ENCODE results near the gene UNC5B. TPM values are rescaled to one million over a fixed set of nuclear protein-coding genes. Genes with fewer than 3 reads are reported as not detected.

Gene UNC5B
- total and polyA plus RNA-seq, 2 experiments from 2014 or later = 12.7 to 15.5 TPM

DNA sequence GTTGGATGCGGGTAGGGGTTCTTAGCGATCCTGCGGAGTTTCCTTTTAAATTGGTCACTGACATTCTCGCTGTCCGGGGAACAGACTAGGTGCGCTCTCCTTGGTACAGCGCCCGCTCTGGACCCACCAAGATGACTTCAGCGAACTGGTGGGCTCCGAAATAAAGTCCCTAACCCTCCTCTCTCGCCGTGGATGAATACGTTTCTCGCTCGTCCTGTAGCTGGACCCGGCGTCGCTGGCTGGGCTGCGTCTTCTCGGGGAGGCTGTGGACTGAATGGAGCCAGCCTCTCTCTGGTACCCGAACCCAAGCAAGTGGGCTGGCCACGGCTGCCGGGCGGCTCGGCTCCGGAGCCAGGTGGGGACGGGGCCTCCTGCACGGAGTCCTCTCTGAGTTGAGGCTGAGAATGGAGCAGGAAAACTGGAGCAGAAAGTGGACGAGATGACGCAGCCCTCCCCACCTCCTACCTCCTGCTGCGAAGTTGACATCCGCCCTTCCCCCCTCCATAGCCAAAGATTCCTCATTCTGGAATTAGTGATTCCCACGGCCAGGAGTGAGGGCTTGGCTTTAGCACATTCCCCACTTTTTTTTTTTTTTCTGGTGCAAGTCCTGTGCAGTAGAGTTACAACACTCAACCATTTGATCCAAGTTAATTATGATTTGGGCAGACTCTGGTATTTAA is 1.5 kb downstream of the UNC5B start:
- H3K36me3 ChIP-seq (replicated peaks; ENCODE audit: insufficient read depth, low read depth) = no peaks in the 10 kb centered on the region
- H3K79me2 ChIP-seq = peaks cover 56% of the 10 kb centered on the region
- 1% methylated on average over 33 of the region's 33 CpGs for WGBS (ENCODE audit: low lambda C conversion rate, missing lambda C conversion rate)
- peak; percentile 56 for DNase-seq (ENCODE audit: low spot score)
- peaks cover 12% of the 10 kb centered on the region for H3K27me3 ChIP-seq
- H2AFZ ChIP-seq = peak overlapping the region; percentile 5
- peaks cover 40% of the 10 kb centered on the region for H3K4me1 ChIP-seq (ENCODE audit: insufficient read depth)
- H3K4me2 ChIP-seq = peak overlapping the region; percentile 96
- H3K9me2 ChIP-seq (replicated peaks; ENCODE audit: insufficient read depth) = no peaks in the 10 kb centered on the region
- H3K4me3 ChIP-seq = peak overlapping the region; percentile 83
- no peaks in the 10 kb centered on the region for H3K9me3 ChIP-seq (ENCODE audit: low read depth)
- peak overlapping the region; percentile 16 for H3K27ac ChIP-seq
- TF ChIP-seq EZH2phosphoT487 (IDR thresholded peaks at IDR 0.05; ENCODE audit: low read depth, severe bottlenecking, unreplicated experiment) (no peak), EZH2 (IDR thresholded peaks at IDR 0.05; ENCODE audit: borderline replicate concordance) (no peak)
- TF ChIP-seq, protein P1, sequence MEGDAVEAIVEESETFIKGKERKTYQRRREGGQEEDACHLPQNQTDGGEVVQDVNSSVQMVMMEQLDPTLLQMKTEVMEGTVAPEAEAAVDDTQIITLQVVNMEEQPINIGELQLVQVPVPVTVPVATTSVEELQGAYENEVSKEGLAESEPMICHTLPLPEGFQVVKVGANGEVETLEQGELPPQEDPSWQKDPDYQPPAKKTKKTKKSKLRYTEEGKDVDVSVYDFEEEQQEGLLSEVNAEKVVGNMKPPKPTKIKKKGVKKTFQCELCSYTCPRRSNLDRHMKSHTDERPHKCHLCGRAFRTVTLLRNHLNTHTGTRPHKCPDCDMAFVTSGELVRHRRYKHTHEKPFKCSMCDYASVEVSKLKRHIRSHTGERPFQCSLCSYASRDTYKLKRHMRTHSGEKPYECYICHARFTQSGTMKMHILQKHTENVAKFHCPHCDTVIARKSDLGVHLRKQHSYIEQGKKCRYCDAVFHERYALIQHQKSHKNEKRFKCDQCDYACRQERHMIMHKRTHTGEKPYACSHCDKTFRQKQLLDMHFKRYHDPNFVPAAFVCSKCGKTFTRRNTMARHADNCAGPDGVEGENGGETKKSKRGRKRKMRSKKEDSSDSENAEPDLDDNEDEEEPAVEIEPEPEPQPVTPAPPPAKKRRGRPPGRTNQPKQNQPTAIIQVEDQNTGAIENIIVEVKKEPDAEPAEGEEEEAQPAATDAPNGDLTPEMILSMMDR (IDR thresholded peaks at IDR 0.05; ENCODE audit: poor library complexity) = no peak
- peaks cover 5% of the 10 kb centered on the region for H4K20me1 ChIP-seq (ENCODE audit: insufficient read depth, poor library complexity, severe bottlenecking)

DNA sequence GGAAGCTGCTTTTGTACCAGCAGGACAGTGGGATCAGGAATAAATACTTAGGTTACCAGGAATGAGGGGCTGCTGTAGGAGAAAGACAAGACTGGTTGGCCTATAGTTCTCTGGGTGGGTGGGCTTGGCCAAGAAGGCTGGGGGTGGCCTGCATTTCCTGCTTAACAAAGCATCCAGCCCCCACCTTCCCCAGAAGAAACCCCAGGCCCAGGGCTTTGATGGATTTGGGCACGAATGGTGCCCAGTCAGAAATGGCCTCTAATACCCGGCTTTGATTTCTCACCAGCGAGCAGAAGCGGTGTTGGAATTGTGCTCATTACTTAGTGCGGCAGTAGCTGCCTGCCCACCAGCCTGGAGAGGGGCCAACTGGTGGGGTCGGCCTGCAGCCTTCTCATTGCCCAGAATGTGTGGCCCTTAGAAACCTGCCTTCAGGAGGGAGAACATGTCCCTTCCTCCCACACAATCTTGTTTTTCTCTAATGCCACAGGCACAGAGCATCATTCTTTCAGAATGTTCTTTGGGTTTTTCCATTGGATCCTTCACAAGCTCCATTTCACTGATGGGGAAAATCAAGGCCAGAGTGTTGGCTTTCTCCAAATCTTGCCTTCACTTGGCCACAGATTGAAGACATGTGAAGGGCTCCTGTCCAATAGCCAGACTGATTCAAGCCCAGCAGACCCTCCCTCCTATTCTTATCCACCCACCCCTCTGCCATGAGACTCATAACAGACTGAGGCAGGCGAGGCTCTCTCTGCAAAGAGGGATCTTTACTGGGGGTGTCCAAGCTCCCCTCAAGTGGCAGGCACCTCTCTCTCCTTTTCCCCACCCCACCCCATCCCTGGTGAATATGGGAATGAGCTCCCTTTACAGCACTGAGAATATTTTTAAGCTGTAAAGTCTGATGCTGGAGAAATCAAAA is 2.5 kb downstream of the UNC5B start:
- no peaks in the 10 kb centered on the region for H3K36me3 ChIP-seq (replicated peaks; ENCODE audit: insufficient read depth, low read depth)
- peaks cover 9% of the 10 kb centered on the region for H3K27me3 ChIP-seq
- H3K4me3 ChIP-seq = no peak overlapping the region
- peak overlapping the region; percentile 96 for H3K4me2 ChIP-seq
- H3K9me3 ChIP-seq (ENCODE audit: low read depth) = no peaks in the 10 kb centered on the region
- H3K4me1 ChIP-seq (ENCODE audit: insufficient read depth) = peaks cover 40% of the 10 kb centered on the region
- WGBS (ENCODE audit: low lambda C conversion rate, missing lambda C conversion rate) = 69% methylated on average over 7 of the region's 7 CpGs
- H3K9me2 ChIP-seq (replicated peaks; ENCODE audit: insufficient read depth) = no peaks in the 10 kb centered on the region
- peaks cover 5% of the 10 kb centered on the region for H4K20me1 ChIP-seq (ENCODE audit: insufficient read depth, poor library complexity, severe bottlenecking)
- TF ChIP-seq EZH2 (IDR thresholded peaks at IDR 0.05; ENCODE audit: borderline replicate concordance) (no peak), EZH2phosphoT487 (IDR thresholded peaks at IDR 0.05; ENCODE audit: low read depth, severe bottlenecking, unreplicated experiment) (no peak)
- no peak overlapping the region for H3K27ac ChIP-seq
- H2AFZ ChIP-seq = no peak overlapping the region
- peaks cover 62% of the 10 kb centered on the region for H3K79me2 ChIP-seq
- DNase-seq (ENCODE audit: low spot score) = no peak

DNA sequence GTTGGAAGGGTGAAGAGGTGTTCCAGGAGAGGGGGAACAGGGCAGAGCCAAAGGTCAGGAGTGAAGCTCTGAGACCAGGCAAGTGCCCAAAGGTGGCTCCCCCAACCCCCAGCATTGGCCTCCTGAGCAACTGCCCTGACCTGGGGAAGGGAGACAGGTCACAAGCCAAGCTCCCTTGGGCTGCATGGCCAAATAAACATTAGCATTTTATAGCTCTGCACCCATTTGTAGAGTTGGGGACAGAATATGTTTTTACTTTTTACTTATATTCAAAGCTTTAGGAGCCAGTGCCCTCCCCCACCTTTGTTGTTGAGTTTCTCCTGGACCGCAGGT is 4.0 kb downstream of the UNC5B start:
- no peaks in the 10 kb centered on the region for H3K9me2 ChIP-seq (replicated peaks; ENCODE audit: insufficient read depth)
- DNase-seq (ENCODE audit: low spot score) = no peak
- peaks cover 2% of the 10 kb centered on the region for H3K27me3 ChIP-seq
- H3K36me3 ChIP-seq (replicated peaks; ENCODE audit: insufficient read depth, low read depth) = no peaks in the 10 kb centered on the region
- TF ChIP-seq, protein P1 (IDR thresholded peaks at IDR 0.05; ENCODE audit: poor library complexity) = no peak
- no peak for TF ChIP-seq EZH2 (IDR thresholded peaks at IDR 0.05; ENCODE audit: borderline replicate concordance)
- TF ChIP-seq EZH2phosphoT487 (IDR thresholded peaks at IDR 0.05; ENCODE audit: low read depth, severe bottlenecking, unreplicated experiment) = no peak
- peaks cover 75% of the 10 kb centered on the region for H3K79me2 ChIP-seq
- H3K27ac ChIP-seq = peak overlapping the region; percentile 78
- WGBS (ENCODE audit: low lambda C conversion rate, missing lambda C conversion rate) = 53% methylated on average over 1 of the region's 1 CpG
- peaks cover 11% of the 10 kb centered on the region for H4K20me1 ChIP-seq (ENCODE audit: insufficient read depth, poor library complexity, severe bottlenecking)
- no peak overlapping the region for H3K4me3 ChIP-seq
- no peak overlapping the region for H2AFZ ChIP-seq
- peaks cover 49% of the 10 kb centered on the region for H3K4me1 ChIP-seq (ENCODE audit: insufficient read depth)
- no peaks in the 10 kb centered on the region for H3K9me3 ChIP-seq (ENCODE audit: low read depth)
- peak overlapping the region; percentile 96 for H3K4me2 ChIP-seq
